ENCODE measurements around the gene DIS3L2.

The DIS3L2 gene

GRCh38 chr2:232230560-232230959, 269.0 kb downstream of the DIS3L2 start:
- DNase-seq (ENCODE audit: low spot score): no peak

- no peak for DNase-seq (ENCODE audit: low spot score)
These were observed 270.0 kb downstream of the DIS3L2 start for GRCh38 chr2:232231554-232231953.

GRCh38 chr2:232232915-232233314, 271.4 kb downstream of the DIS3L2 start:
- DNase-seq (ENCODE audit: low spot score): no peak

GRCh38 chr2:232234922-232235615, 273.6 kb downstream of the DIS3L2 start:
- DNase-seq (ENCODE audit: low spot score): no peak

- no peak for DNase-seq (ENCODE audit: low spot score)
These were observed 274.2 kb downstream of the DIS3L2 start for GRCh38 chr2:232235716-232236115.

GRCh38 chr2:232236200-232236599, 274.7 kb downstream of the DIS3L2 start:
- DNase-seq (ENCODE audit: low spot score): no peak

- DNase-seq (ENCODE audit: low spot score): no peak
These were observed 276.0 kb downstream of the DIS3L2 start for GRCh38 chr2:232237464-232237863.

GRCh38 chr2:232238108-232238507, 276.6 kb downstream of the DIS3L2 start:
- no peak for DNase-seq (ENCODE audit: low spot score)

GRCh38 chr2:232238596-232238995, 277.1 kb downstream of the DIS3L2 start:
- DNase-seq (ENCODE audit: low spot score): no peak

- DNase-seq (ENCODE audit: low spot score): no peak
These were observed 278.6 kb downstream of the DIS3L2 start for GRCh38 chr2:232239951-232240681.

- no peak for DNase-seq (ENCODE audit: low spot score)
These were observed 279.4 kb downstream of the DIS3L2 start for GRCh38 chr2:232240906-232241305.

- DNase-seq (ENCODE audit: low spot score): no peak
These were observed 280.8 kb downstream of the DIS3L2 start for GRCh38 chr2:232242316-232242715.

GRCh38 chr2:232245111-232245510, 283.6 kb downstream of the DIS3L2 start:
- DNase-seq (ENCODE audit: low spot score): no peak

GRCh38 chr2:232246245-232246644, 284.7 kb downstream of the DIS3L2 start:
- no peak for DNase-seq (ENCODE audit: low spot score)

GRCh38 chr2:232249096-232249495, 287.6 kb downstream of the DIS3L2 start:
- no peak for DNase-seq (ENCODE audit: low spot score)

- DNase-seq (ENCODE audit: low spot score): no peak
These were observed 289.0 kb downstream of the DIS3L2 start for GRCh38 chr2:232250246-232251175.

GRCh38 chr2:232255033-232255432, 293.5 kb downstream of the DIS3L2 start:
- DNase-seq (ENCODE audit: low spot score): no peak

- DNase-seq (ENCODE audit: low spot score): peak; percentile 93
These were observed 298.6 kb downstream of the DIS3L2 start for GRCh38 chr2:232260075-232260474.

GRCh38 chr2:232261776-232262175, 300.3 kb downstream of the DIS3L2 start:
- DNase-seq (ENCODE audit: low spot score): peak; percentile 57

- no peak for DNase-seq (ENCODE audit: low spot score)
These were observed 301.8 kb downstream of the DIS3L2 start for GRCh38 chr2:232263295-232263694.

GRCh38 chr2:232264081-232264480, 302.6 kb downstream of the DIS3L2 start:
- no peak for DNase-seq (ENCODE audit: low spot score)

GRCh38 chr2:232265329-232265728, 303.8 kb downstream of the DIS3L2 start:
- no peak for DNase-seq (ENCODE audit: low spot score)

Measured in AG08395 (cell line).